ENCODE results near the gene NAA50.

The NAA50 gene

GRCh38 chr3:113685956-113686721 is 59.9 kb downstream of the NAA50 start:
- H3K4me1 Mint-ChIP-seq (ENCODE audit: low read depth): no peaks in the 10 kb centered on the region
- H3K27me3 Mint-ChIP-seq (ENCODE audit: low read depth): no peaks in the 10 kb centered on the region
- peaks cover 21% of the 10 kb centered on the region for H3K9me3 Mint-ChIP-seq
- no peak overlapping the region for H3K27ac Mint-ChIP-seq
- H3K36me3 Mint-ChIP-seq (ENCODE audit: low read depth): peaks cover 22% of the 10 kb centered on the region
- no peak overlapping the region for H3K4me3 Mint-ChIP-seq
- DNase-seq (ENCODE audit: low spot score): no peak

- peaks cover 21% of the 10 kb centered on the region for H3K9me3 Mint-ChIP-seq
- H3K27me3 Mint-ChIP-seq (ENCODE audit: low read depth): no peaks in the 10 kb centered on the region
- no peak for DNase-seq (ENCODE audit: low spot score)
- no peak overlapping the region for H3K4me3 Mint-ChIP-seq
- no peak overlapping the region for H3K27ac Mint-ChIP-seq
- H3K4me1 Mint-ChIP-seq (ENCODE audit: low read depth): no peaks in the 10 kb centered on the region
- peaks cover 22% of the 10 kb centered on the region for H3K36me3 Mint-ChIP-seq (ENCODE audit: low read depth)
These were observed 60.9 kb downstream of the NAA50 start for GRCh38 chr3:113685124-113685523.

- Mint-ChIP-seq H3K4me3 (no peak overlapping the region), H3K27ac (no peak overlapping the region), H3K27me3 (ENCODE audit: low read depth) (no peaks in the 10 kb centered on the region), H3K36me3 (ENCODE audit: low read depth) (peaks cover 22% of the 10 kb centered on the region), H3K9me3 (peaks cover 21% of the 10 kb centered on the region), H3K4me1 (ENCODE audit: low read depth) (no peaks in the 10 kb centered on the region)
- no peak for DNase-seq (ENCODE audit: low spot score)
These were observed 61.7 kb downstream of the NAA50 start for GRCh38 chr3:113684271-113684819.

GRCh38 chr3:113678773-113679172 is 67.3 kb downstream of the NAA50 start:
- peaks cover 2% of the 10 kb centered on the region for H3K9me3 Mint-ChIP-seq
- H3K4me3 Mint-ChIP-seq: no peak overlapping the region
- H3K27ac Mint-ChIP-seq: no peak overlapping the region
- no peak for DNase-seq (ENCODE audit: low spot score)
- H3K36me3 Mint-ChIP-seq (ENCODE audit: low read depth): peaks cover 11% of the 10 kb centered on the region
- H3K27me3 Mint-ChIP-seq (ENCODE audit: low read depth): no peaks in the 10 kb centered on the region
- H3K4me1 Mint-ChIP-seq (ENCODE audit: low read depth): no peaks in the 10 kb centered on the region

GRCh38 chr3:113677737-113678136 is 68.3 kb downstream of the NAA50 start:
- H3K27ac Mint-ChIP-seq: no peak overlapping the region
- no peak overlapping the region for H3K4me3 Mint-ChIP-seq
- no peaks in the 10 kb centered on the region for H3K9me3 Mint-ChIP-seq
- H3K4me1 Mint-ChIP-seq (ENCODE audit: low read depth): no peaks in the 10 kb centered on the region
- H3K27me3 Mint-ChIP-seq (ENCODE audit: low read depth): no peaks in the 10 kb centered on the region
- DNase-seq (ENCODE audit: low spot score): no peak
- H3K36me3 Mint-ChIP-seq (ENCODE audit: low read depth): peaks cover 10% of the 10 kb centered on the region

- Mint-ChIP-seq H3K27me3 (ENCODE audit: low read depth) (no peaks in the 10 kb centered on the region), H3K36me3 (ENCODE audit: low read depth) (peaks cover 10% of the 10 kb centered on the region), H3K4me3 (no peak overlapping the region), H3K9me3 (no peaks in the 10 kb centered on the region), H3K4me1 (ENCODE audit: low read depth) (no peaks in the 10 kb centered on the region), H3K27ac (no peak overlapping the region)
- no peak for DNase-seq (ENCODE audit: low spot score)
These were observed 69.8 kb downstream of the NAA50 start for GRCh38 chr3:113676261-113676660.

- no peaks in the 10 kb centered on the region for H3K9me3 Mint-ChIP-seq
- no peak overlapping the region for H3K4me3 Mint-ChIP-seq
- H3K27ac Mint-ChIP-seq: no peak overlapping the region
- no peak for DNase-seq (ENCODE audit: low spot score)
- H3K36me3 Mint-ChIP-seq (ENCODE audit: low read depth): peaks cover 10% of the 10 kb centered on the region
- no peaks in the 10 kb centered on the region for H3K27me3 Mint-ChIP-seq (ENCODE audit: low read depth)
- no peaks in the 10 kb centered on the region for H3K4me1 Mint-ChIP-seq (ENCODE audit: low read depth)
These were observed 72.5 kb downstream of the NAA50 start for GRCh38 chr3:113673593-113673992.

GRCh38 chr3:113668015-113668414 is 78.0 kb downstream of the NAA50 start:
- H3K36me3 Mint-ChIP-seq (ENCODE audit: low read depth): peaks cover 3% of the 10 kb centered on the region
- no peaks in the 10 kb centered on the region for H3K9me3 Mint-ChIP-seq
- H3K4me1 Mint-ChIP-seq (ENCODE audit: low read depth): peaks cover 11% of the 10 kb centered on the region
- no peak overlapping the region for H3K4me3 Mint-ChIP-seq
- H3K27me3 Mint-ChIP-seq (ENCODE audit: low read depth): no peaks in the 10 kb centered on the region
- no peak for DNase-seq (ENCODE audit: low spot score)
- no peak overlapping the region for H3K27ac Mint-ChIP-seq

Data from T-helper 2 cell treated with Interferon-gamma antibody and Interleukin-4, amounts not matched to agents 5 μg/mL and 100 μg/mL, for 36 hours (primary cell).